ENCODE results near the gene SLC39A9.

- TF ChIP-seq ESRRG (CRISPR knock-in tag; IDR thresholded peaks at IDR 0.05) = no peak
- no peak for TF ChIP-seq ZFP3 (CRISPR knock-in tag; IDR thresholded peaks at IDR 0.05)
- no peak for TF ChIP-seq ARNTL (CRISPR knock-in tag; IDR thresholded peaks at IDR 0.05; ENCODE audit: borderline replicate concordance, low read depth)
- no peak for TF ChIP-seq PPARA (CRISPR knock-in tag; IDR thresholded peaks at IDR 0.05; ENCODE audit: borderline replicate concordance)
- TF ChIP-seq CREB5 (CRISPR knock-in tag; IDR thresholded peaks at IDR 0.05; ENCODE audit: low read depth) = no peak
- no peak for TF ChIP-seq CSRNP3 (CRISPR knock-in tag; IDR thresholded peaks at IDR 0.05)
- TF ChIP-seq PATZ1 (CRISPR knock-in tag; IDR thresholded peaks at IDR 0.05; ENCODE audit: borderline replicate concordance) = no peak
Observed at GRCh38 chr14:69475194-69475818, 76.8 kb downstream of the SLC39A9 start.

All from SK-N-SH treated with all-trans-retinoic acid at 6 μM for 48 hours (cell line).